IPS-20b (cell line): ENCODE results near the gene CPN2.

ENCODE experiments used
- H3K27ac ChIP-seq: one replicate; pipeline ENCODE4 v1.5.1; 2013; ENCODE audit warnings: low read length
- H3K27me3 ChIP-seq: 2 replicates; pipeline ENCODE4 v1.6.1; 2013; ENCODE audit warnings: mild to moderate bottlenecking, low read length, inconsistent platforms; ENCODE audit not compliant: insufficient read depth
- H3K36me3 ChIP-seq: 2 replicates; pipeline ENCODE4 v1.6.1; 2013; ENCODE audit warnings: low read depth, mild to moderate bottlenecking, inconsistent platforms, low read length, moderate library complexity; ENCODE audit not compliant: insufficient read depth
- H3K4me1 ChIP-seq: 2 replicates; pipeline ENCODE4 v1.6.1; 2013; ENCODE audit warnings: mild to moderate bottlenecking, control low read depth, inconsistent platforms, low read length, moderate library complexity; ENCODE audit not compliant: insufficient read depth
- H3K4me3 ChIP-seq: 2 replicates; pipeline ENCODE4 v1.5.1; 2013; ENCODE audit warnings: mild to moderate bottlenecking, low read length, inconsistent platforms
- H3K9ac ChIP-seq: 2 replicates; pipeline ENCODE4 v1.6.1; 2013; ENCODE audit warnings: low read depth, mild to moderate bottlenecking, inconsistent platforms, low read length, moderate library complexity
- H3K9me3 ChIP-seq: 2 replicates; pipeline ENCODE4 v1.6.1; 2013; ENCODE audit warnings: mild to moderate bottlenecking, low read depth, low read length, inconsistent platforms; ENCODE audit not compliant: insufficient read depth

Gene CPN2

DNA sequence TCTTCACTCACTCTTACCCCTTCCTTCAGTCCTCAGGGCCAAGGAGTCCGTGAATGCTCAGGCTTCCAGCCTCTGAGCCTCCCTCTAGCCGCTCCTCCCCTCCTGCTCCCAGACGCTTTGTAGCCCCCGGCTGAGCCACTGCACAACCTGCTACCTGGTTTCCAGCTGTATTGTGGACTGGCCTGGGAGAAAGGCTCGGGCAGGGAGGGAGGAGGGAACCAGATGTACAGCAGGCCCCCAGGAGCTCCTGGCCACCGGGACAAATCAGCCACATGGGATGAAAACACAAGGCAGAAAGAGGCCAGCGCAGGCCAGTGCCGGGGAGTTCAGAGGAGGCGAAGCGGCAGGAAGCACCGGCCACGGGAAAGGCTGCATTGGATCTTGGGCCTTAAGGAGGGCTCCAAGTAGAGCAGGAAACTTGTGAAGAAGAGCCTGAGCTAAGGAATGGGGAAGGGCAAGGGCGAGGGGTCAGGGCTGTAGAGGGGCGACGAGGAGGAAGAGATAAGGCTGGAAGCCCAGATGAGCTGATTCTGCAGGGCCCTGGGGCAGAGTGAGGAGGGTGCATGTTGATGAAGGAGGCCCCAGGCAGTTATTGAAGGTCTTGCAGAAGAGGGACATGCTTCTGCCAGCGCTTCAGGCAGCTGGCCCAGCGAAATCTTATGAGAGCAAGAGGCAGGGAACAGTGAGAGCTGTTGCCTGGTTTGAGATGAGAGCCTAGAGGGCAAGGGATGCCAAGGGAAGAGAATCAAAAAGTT lies 14.3 kb downstream of the CPN2 start:
- Histone ChIP-seq H3K4me1 (peaks cover 16% of the 10 kb centered on the region), H3K9me3 (no peaks in the 10 kb centered on the region), H3K27ac (no peak overlapping the region), H3K9ac (no peak overlapping the region), H3K27me3 (peaks cover 40% of the 10 kb centered on the region), H3K36me3 (no peaks in the 10 kb centered on the region), H3K4me3 (no peak overlapping the region)

DNA sequence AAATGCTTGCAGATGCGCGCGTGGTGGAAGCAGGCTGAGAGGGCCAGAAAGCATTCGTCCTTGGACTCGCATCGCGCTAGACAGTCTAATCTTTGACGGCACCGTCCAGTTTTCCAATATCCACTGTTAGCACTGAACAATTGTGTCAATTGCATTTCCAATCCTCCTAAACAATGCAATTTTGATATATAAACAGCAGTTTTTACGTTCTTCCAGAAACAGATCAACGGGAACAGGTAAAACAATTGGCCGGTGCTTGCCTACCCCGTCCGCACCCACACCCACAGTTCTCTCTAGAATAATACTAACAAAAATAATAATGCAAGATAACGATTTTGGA lies 17.2 kb downstream of the CPN2 start:
- H3K4me3 ChIP-seq: peak overlapping the region; percentile 70; the same call in 1 of the 2 replicates
- no peak overlapping the region for H3K27ac ChIP-seq
- H3K9me3 ChIP-seq: no peaks in the 10 kb centered on the region
- H3K9ac ChIP-seq: no peak overlapping the region
- H3K36me3 ChIP-seq: no peaks in the 10 kb centered on the region
- H3K4me1 ChIP-seq: no peaks in the 10 kb centered on the region
- peaks cover 42% of the 10 kb centered on the region for H3K27me3 ChIP-seq

DNA sequence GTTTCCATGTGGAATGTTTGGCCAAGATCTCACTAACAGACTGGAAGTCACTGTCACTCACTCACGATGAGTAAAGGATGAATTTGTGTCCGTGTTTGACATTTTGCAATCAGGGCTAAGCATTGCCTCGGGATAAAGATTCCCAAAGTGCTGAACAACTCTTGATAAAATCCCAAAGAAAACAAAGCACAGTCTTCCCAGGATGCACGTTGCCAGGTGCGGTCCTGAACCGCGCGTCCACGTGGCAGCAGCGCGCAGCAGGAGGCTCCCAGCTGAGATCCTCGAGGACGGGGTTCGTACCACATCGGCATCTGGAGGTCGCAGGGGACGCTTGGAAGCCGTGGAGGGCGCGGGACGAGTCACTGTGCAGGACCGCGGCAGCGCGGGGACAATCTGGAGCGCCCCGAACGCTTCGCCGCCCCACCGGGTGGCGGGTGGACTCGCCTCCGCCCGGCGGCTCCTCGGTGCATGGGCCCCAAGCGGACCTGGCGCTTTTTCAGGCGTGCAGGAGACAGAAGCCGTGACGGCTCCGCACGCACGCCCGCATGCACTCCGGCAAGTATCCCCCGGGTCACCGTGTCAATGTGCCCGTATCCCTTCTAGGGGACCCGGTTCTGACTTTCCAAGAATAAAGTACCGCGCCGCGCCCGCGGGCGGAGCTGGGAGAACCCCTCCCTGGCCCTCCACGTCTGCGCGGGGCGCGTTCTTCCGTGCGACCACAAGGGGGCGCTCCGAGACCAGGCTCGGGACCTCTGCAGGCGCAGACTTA lies 17.7 kb downstream of the CPN2 start:
- H3K9ac ChIP-seq: peak overlapping the region; percentile 31; the same call in 1 of the 2 replicates
- no peaks in the 10 kb centered on the region for H3K36me3 ChIP-seq
- H3K27ac ChIP-seq: no peak overlapping the region
- H3K4me3 ChIP-seq: peak overlapping the region; percentile 70
- H3K9me3 ChIP-seq: no peaks in the 10 kb centered on the region
- no peaks in the 10 kb centered on the region for H3K4me1 ChIP-seq
- peaks cover 42% of the 10 kb centered on the region for H3K27me3 ChIP-seq

DNA sequence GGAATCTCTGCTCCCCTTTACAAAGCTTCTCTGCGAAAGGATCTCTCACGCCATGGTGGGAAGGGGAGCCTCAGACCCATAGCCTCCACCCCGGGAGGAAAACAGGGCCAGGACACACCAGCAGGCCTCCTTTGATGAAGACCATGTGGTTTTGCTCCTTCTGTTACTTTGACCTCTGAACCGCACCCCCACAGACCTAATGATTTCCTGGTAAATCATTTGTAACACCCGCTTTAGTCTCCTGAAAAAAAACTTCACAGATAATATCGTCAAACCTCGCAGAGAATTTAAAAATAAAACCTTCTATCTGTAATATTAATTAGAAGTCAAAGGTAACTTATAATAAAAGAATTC lies 18.3 kb downstream of the CPN2 start:
- Histone ChIP-seq H3K27me3 (peaks cover 42% of the 10 kb centered on the region), H3K9me3 (no peaks in the 10 kb centered on the region), H3K4me3 (no peak overlapping the region), H3K4me1 (no peaks in the 10 kb centered on the region), H3K27ac (no peak overlapping the region), H3K9ac (no peak overlapping the region), H3K36me3 (no peaks in the 10 kb centered on the region)

DNA sequence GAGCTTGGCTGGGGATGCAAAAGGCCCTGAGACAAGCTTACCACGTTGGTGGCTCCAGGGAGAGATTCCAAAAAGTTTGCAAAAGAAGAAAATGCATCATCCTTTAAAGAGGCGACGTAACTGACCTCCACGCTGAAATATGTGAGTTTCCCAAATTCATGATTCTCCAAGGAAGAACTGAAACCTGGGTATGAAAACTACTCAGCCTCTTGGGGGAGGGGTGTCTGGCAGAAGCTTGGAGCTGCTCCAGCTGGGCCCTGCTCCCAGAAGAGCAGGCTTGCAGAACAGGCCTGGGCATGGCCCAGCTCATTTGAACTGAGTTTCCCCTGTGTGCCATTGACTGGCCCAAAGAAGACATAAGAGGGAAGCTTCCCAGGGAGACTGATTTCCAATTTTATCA lies 20.5 kb downstream of the CPN2 start:
- H3K36me3 ChIP-seq: no peaks in the 10 kb centered on the region
- H3K27ac ChIP-seq: no peak overlapping the region
- H3K4me3 ChIP-seq: no peak overlapping the region
- H3K27me3 ChIP-seq: peaks cover 37% of the 10 kb centered on the region
- no peak overlapping the region for H3K9ac ChIP-seq
- H3K9me3 ChIP-seq: no peaks in the 10 kb centered on the region; the same call in 1 of the 2 replicates
- H3K4me1 ChIP-seq: no peaks in the 10 kb centered on the region

DNA sequence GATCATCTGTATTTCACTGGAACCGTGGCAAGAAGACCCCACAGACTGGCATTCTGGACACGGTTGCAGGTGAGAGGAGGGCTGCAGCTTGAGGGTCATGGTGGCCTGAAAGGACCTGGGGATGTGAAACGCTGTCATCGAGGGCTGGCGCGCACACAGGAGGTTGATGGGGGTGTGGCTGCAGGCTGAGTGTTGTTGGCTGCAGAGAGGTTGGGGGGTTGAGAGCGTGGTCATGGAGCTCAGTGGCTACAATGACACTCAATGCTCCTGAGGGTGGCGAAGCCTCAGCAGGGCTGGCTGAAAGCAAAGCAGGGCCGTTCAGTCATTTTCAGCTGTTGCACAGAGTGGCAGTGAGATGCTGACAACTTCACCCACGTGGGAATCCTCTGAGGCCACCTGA lies 21.0 kb downstream of the CPN2 start:
- H3K27ac ChIP-seq: no peak overlapping the region
- no peak overlapping the region for H3K9ac ChIP-seq
- no peak overlapping the region for H3K4me3 ChIP-seq
- H3K4me1 ChIP-seq: no peaks in the 10 kb centered on the region
- H3K36me3 ChIP-seq: no peaks in the 10 kb centered on the region
- H3K27me3 ChIP-seq: peaks cover 37% of the 10 kb centered on the region
- no peaks in the 10 kb centered on the region; the same call in 1 of the 2 replicates for H3K9me3 ChIP-seq

DNA sequence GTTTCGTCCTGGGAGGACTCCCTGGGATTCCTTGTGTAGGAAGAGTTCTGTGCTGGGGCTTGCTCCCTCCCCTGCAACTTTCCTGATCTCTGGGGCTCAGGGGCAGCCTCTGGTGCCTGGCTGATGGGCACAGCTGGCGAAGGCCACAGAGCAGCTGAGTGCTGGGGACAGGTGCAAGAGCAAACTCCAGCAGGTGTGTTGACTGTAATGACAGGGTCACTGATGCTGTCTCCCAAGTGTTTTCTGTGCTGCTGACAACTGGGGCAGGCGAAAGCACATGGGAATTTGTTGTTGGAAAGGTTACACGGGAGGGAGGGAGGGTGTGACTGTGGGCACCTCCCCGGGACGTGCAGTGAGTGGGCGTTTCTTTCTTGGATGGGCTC lies 21.6 kb downstream of the CPN2 start:
- no peaks in the 10 kb centered on the region for H3K4me1 ChIP-seq
- no peaks in the 10 kb centered on the region for H3K36me3 ChIP-seq
- no peak overlapping the region for H3K9ac ChIP-seq
- no peak overlapping the region for H3K4me3 ChIP-seq
- H3K27ac ChIP-seq: no peak overlapping the region
- no peaks in the 10 kb centered on the region; the same call in 1 of the 2 replicates for H3K9me3 ChIP-seq
- peaks cover 37% of the 10 kb centered on the region for H3K27me3 ChIP-seq

DNA sequence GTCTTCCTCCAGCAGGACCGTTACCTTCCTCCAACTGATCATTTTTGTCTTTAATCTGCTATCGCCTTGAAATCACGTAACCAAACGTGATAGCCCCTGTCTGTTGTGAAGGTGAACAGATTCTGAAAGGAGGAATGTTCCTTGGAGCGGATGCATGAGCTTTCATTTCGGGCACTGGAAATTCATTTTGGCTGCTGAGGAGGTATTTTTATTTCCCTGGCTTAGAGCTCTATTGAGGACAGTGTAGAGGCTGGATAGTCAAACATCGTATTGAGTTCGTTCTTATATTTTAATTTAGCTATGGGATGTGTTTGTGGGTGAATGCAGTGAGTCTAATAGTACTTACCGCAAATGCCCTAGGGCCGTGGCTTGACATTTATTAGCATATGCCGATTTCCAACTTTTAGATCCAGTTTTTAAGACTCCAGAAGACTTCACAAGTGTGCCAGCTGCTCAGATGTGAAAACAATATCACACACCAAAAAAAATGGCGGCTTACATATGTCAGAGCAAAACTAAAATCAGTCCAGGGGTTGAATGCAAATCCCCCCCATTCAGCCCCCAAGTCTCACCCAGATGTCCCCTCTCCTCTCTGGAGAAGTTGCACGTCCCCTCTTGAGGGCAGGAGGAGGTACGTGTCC lies 22.1 kb downstream of the CPN2 start:
- no peaks in the 10 kb centered on the region for H3K4me1 ChIP-seq
- H3K9me3 ChIP-seq: no peaks in the 10 kb centered on the region; the same call in 1 of the 2 replicates
- no peaks in the 10 kb centered on the region for H3K36me3 ChIP-seq
- peaks cover 33% of the 10 kb centered on the region for H3K27me3 ChIP-seq
- no peak overlapping the region for H3K4me3 ChIP-seq
- no peak overlapping the region for H3K27ac ChIP-seq
- H3K9ac ChIP-seq: no peak overlapping the region

DNA sequence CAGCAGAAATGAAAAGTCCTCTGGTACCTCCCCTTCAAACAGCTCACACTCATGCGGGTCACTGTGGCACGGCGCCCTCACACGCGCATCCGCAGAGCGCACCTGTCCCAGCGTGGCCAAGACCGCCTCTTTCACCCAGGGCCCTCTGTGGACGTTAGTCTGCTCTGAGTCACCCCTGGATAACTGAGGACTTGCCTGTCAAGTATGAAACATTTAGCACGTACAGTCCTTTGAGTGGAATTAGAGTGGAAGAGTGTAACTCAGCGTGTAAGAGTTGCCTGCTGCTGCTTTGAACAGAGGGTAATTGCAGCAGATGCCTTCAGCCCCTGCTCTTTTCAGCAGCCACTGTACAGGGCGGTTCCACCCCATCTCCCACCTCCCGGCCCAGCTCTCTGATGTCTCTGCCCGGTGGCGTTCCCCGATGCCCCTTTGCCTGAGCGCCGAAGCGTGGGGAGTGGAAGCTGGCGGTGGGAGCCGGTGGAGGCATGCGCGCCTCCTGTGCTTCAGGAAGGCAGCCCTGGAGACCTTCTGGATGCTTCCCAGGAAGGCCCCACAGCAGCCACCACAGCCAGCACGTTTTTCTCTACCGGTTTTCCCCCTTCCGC lies 23.0 kb downstream of the CPN2 start:
- Histone ChIP-seq H3K27ac (no peak overlapping the region), H3K36me3 (no peaks in the 10 kb centered on the region), H3K4me3 (no peak overlapping the region), H3K4me1 (no peaks in the 10 kb centered on the region), H3K9me3 (no peaks in the 10 kb centered on the region; the same call in 1 of the 2 replicates), H3K9ac (no peak overlapping the region), H3K27me3 (peaks cover 24% of the 10 kb centered on the region)

DNA sequence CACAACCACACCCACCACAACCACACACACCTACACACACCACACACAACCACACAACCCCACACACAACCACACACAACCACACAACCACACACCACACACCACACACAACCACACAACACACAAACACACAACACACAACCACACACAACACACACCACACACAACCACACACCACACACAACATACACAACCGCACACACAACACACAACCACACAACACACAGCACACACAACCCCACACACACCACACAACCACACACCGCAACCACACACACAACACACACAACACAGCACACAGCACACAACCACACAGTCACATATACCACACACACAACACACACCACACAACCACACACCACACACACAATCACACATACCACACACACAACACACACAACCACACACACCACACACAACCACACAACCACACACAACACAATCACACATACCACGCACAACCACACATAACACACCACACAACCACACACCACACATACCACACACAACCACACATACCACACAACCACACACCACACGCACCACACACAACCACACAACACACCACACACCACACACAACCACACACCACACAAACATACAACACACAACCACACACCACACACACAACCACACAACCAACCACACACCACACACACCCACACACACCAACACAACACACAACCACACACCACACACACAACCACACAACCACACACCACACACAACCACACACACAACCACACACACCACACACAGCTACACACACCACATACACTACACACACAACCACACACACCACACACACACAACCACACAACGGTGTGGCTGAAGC lies 23.7 kb downstream of the CPN2 start:
- H3K4me3 ChIP-seq: no peak overlapping the region
- H3K36me3 ChIP-seq: no peaks in the 10 kb centered on the region
- peaks cover 17% of the 10 kb centered on the region for H3K27me3 ChIP-seq
- H3K9ac ChIP-seq: no peak overlapping the region
- no peak overlapping the region for H3K27ac ChIP-seq
- no peaks in the 10 kb centered on the region for H3K4me1 ChIP-seq
- H3K9me3 ChIP-seq: no peaks in the 10 kb centered on the region; the same call in 1 of the 2 replicates

DNA sequence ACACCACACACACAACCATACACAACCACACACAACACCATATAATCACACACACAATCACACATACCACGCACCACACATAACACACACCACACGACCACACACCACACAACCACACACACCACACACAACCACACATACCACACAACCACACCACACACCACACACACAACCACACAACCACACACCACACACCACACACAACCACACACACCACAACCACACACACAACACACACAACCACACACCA lies 24.2 kb downstream of the CPN2 start:
- H3K4me1 ChIP-seq: no peaks in the 10 kb centered on the region
- no peaks in the 10 kb centered on the region for H3K36me3 ChIP-seq
- no peak overlapping the region for H3K4me3 ChIP-seq
- H3K9ac ChIP-seq: no peak overlapping the region
- peaks cover 11% of the 10 kb centered on the region for H3K27me3 ChIP-seq
- no peaks in the 10 kb centered on the region; the same call in 1 of the 2 replicates for H3K9me3 ChIP-seq
- no peak overlapping the region for H3K27ac ChIP-seq
